Measurements from ENCODE around the gene OR5D18. TPM values are rescaled to one million over a fixed set of nuclear protein-coding genes. Genes with fewer than 3 reads are reported as not detected.

The OR5D18 gene
- total RNA-seq (2021; ENCODE audit: unreplicated experiment) (not detected), Bru-seq, nascent RNA (not detected), BruChase-seq, experiment 1, labeled RNA remaining after a 2-hour chase (not detected), BruChase-seq, experiment 2, labeled RNA remaining after a 6-hour chase (not detected)
- not detected for polyA plus RNA-seq (2012; ENCODE audit: insufficient read length)
- long read RNA-seq: 0 reads

GRCh38 chr11:55819330-55819729 is at the start of gene OR5D18:
TSS of gene OR5D18 (plus strand) at chr11:55819630. CDS start at chr11:55819630, 0 bp downstream.
- ATAC-seq (no peak), DNase-seq (ENCODE audit: low read depth, low spot score) (no peak)
- no TSS peak for BruUV-seq (replicated peaks)
- in situ Hi-C loops (cut with HindIII; ENCODE audit: low pct_unique_long_range_greater_than_20kb, low sequenced_read_pairs) (no loop called here), intact Hi-C loops (cut with micrococcal nuclease; ENCODE audit: unreplicated experiment) (no loop called here)
- Histone ChIP-seq H3K36me3 (ENCODE audit: control insufficient read depth, insufficient read depth, low read length) (no peaks in the 10 kb centered on the region), H3K9me3 (ENCODE audit: control insufficient read depth, insufficient read depth, low read depth, low read length) (no peaks in the 10 kb centered on the region), H3K4me3 (ENCODE audit: low read depth in 2 of 2, low read length in 2 of 2) (no peak within 1 kb of the TSS), H3K27ac (ENCODE audit: low read length) (no peak within 1 kb of the TSS), H3K27me3 (ENCODE audit: control insufficient read depth, insufficient read depth, low read length) (no peaks in the 10 kb centered on the region), H3K4me1 (ENCODE audit: control insufficient read depth, insufficient read depth, low read length) (no peaks in the 10 kb centered on the region)
- POLR2A ChIA-PET: no interaction called here
- CTCF ChIA-PET: no interaction called here
- TF ChIP-seq REST (IDR thresholded peaks at IDR 0.05; ENCODE audit: insufficient read depth in 1 of 2, low read depth in 2 of 2, low read length in 1 of 2) (no peak), POLR2AphosphoS5 (IDR thresholded peaks at IDR 0.05; ENCODE audit: low read depth, low read length) (no peak), CTCF (IDR thresholded peaks at IDR 0.05) (no peak), SIN3A (IDR thresholded peaks at IDR 0.05; ENCODE audit: borderline replicate concordance, insufficient read depth, low read depth, low read length) (no peak), TCF7L2 (IDR thresholded peaks at IDR 0.05; ENCODE audit: low read depth, low read length) (no peak)

GRCh38 chr11:55773138-55773537 is 46.3 kb upstream of the OR5D18 start, which contains the start of gene OR5D13:
TSS of gene OR5D13 (plus strand) at chr11:55773438. CDS start at chr11:55773438, 0 bp downstream.
- in situ Hi-C loops (cut with HindIII; ENCODE audit: low pct_unique_long_range_greater_than_20kb, low sequenced_read_pairs) (no loop called here), intact Hi-C loops (cut with micrococcal nuclease; ENCODE audit: unreplicated experiment) (loop anchor here (10.0 kb wide), 1 partner anchor 62 kb away; the partner anchor contains the start of gene OR5D16)
- Histone ChIP-seq H3K27ac (ENCODE audit: low read length) (no peak within 1 kb of the TSS), H3K36me3 (ENCODE audit: control insufficient read depth, insufficient read depth, low read length) (no peaks in the 10 kb centered on the region), H3K4me1 (ENCODE audit: control insufficient read depth, insufficient read depth, low read length) (no peaks in the 10 kb centered on the region), H3K27me3 (ENCODE audit: control insufficient read depth, insufficient read depth, low read length) (no peaks in the 10 kb centered on the region), H3K4me3 (ENCODE audit: low read depth in 2 of 2, low read length in 2 of 2) (no peak within 1 kb of the TSS), H3K9me3 (ENCODE audit: control insufficient read depth, insufficient read depth, low read depth, low read length) (no peaks in the 10 kb centered on the region)
- CTCF ChIA-PET: no interaction called here
- ATAC-seq (no peak), DNase-seq (ENCODE audit: low read depth, low spot score) (no peak)
- TF ChIP-seq TCF7L2 (IDR thresholded peaks at IDR 0.05; ENCODE audit: low read depth, low read length) (no peak), POLR2AphosphoS5 (IDR thresholded peaks at IDR 0.05; ENCODE audit: low read depth, low read length) (no peak), SIN3A (IDR thresholded peaks at IDR 0.05; ENCODE audit: borderline replicate concordance, insufficient read depth, low read depth, low read length) (no peak), CTCF (IDR thresholded peaks at IDR 0.05) (no peak), REST (IDR thresholded peaks at IDR 0.05; ENCODE audit: insufficient read depth in 1 of 2, low read depth in 2 of 2, low read length in 1 of 2) (no peak)
- POLR2A ChIA-PET: no interaction called here
- no TSS peak for BruUV-seq (replicated peaks)
